ENCODE measurements around the gene URB1.

- TF ChIP-seq CTCF (IDR thresholded peaks at IDR 0.05) (no peak), POLR2A (IDR thresholded peaks at IDR 0.05) (no peak), POLR2AphosphoS5 (IDR thresholded peaks at IDR 0.05) (no peak)
Observed at GRCh38 chr21:32285476-32285875, 107.3 kb downstream of the URB1 start.

Data from transverse colon (tissue), 4 donors.